B cell (primary cell): Measurements from ENCODE around the gene TIAM2.

ENCODE experiments used
- CTCF ChIP-seq: fragments of 200-600 bp; IDR thresholded peaks from one replicate; pipeline ENCODE4 v1.8.0; 2022; ENCODE audit warnings: antibody characterized with exemption, mild to moderate bottlenecking
- EZH2 ChIP-seq: IDR thresholded peaks from 2 replicates; pipeline ENCODE4 v1.6.1; 2012; ENCODE audit warnings: borderline replicate concordance, low read depth, mild to moderate bottlenecking, moderate library complexity, low read length; ENCODE audit not compliant: insufficient read depth, poor library complexity, severe bottlenecking

- TF ChIP-seq CTCF (no peak), EZH2 (no peak)
Measured at GRCh38 chr6:155154158-155154830, 159.2 kb downstream of the TIAM2 start.
